ENCODE results near the gene TOGARAM2.

DNA sequence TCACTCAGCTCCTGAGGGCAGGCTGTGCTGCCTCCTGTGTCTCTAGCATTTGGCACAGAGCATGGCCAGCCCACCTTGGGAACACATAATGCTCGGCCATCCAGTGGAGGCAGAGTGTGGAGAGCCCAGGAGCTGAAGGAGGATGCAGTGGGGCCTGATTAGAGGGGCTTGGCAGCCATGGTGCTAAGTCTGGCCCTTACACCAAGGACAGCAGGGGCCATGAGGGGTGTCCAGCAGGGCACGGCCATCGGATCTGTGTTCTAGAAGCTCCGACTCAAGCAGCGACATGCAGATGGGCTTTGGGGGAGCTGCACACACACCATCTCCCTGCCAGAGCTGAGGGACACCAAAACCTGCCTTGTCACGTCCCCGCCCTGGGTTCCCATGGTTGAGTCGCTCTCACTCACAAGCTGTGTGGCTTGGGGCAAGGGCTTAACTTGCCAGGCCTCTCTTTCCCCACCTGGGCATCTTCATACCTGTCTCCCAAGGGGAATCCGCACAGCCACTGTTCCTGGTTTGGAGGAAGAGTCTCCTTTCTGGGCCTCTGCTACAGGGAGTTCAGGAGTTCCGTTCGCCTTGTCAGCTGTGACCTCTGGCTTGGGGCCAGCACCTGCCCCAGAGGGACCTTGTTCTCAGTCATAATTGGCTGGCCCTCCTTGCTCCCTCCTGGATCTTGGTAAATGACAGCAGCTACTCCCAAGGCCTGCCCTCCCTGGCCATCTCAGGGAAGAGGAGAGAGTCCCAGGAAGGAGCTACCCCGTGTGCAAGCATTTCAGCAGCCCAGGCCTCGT, 1.3 kb upstream of the TOGARAM2 start:
- TF ChIP-seq CTCF (IDR thresholded peaks at IDR 0.05; ENCODE audit: low read depth, low read length) (no peak), EZH2phosphoT487 (IDR thresholded peaks at IDR 0.05; ENCODE audit: low read depth) (no peak)

Data from OCI-LY3 (cell line).